ENCODE data around the gene DENND1A.
A peak's percentile ranks its signal among the peaks of the same experiment; 100 is the strongest.
"Not testable (repeated sequence)": the region's sequence is repeated elsewhere in the genome, so short reads cannot be mapped to it uniquely, and the experiment has no call there.

The DENND1A gene

DNA sequence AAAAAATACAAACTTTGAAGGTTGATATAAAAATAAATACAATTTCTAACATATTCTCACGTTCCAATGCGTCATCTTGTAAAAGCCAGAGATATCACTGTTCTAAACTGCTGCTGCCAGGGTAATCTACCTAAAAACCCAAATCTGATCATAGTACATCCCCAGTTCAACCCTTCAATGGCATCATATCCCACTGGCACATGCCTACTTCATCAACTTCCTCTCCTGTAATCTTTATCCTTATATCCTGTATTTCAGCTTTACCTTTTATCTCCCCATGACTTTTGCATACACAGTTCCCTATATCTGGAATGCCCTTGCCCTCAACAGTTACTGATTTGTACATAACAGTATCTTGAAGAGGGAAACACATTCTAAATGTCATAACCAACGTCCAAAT lies 7.5 kb downstream of the DENND1A start:
- Histone ChIP-seq H3K4me3 (ENCODE audit: low read length) (no peak overlapping the region), H3K36me3 (ENCODE audit: insufficient read depth, low read length) (no peaks in the 10 kb centered on the region), H3K9me3 (ENCODE audit: insufficient read depth, low read depth, low read length) (peaks cover 5% of the 10 kb centered on the region; the same call in 1 of the 2 replicates), H3K27ac (ENCODE audit: low read depth, low read length) (no peak overlapping the region), H3K9ac (ENCODE audit: low read depth, low read length) (no peak overlapping the region), H3K27me3 (ENCODE audit: insufficient read depth, low read length) (no peaks in the 10 kb centered on the region), H3K4me1 (ENCODE audit: insufficient read depth, low read length) (peaks cover 24% of the 10 kb centered on the region)
- WGBS: 96% methylated on average over 2 of the region's 3 CpGs

GRCh38 chr9:123914517-123915196 lies 15.3 kb downstream of the DENND1A start:
- no peak overlapping the region for H3K9ac ChIP-seq (ENCODE audit: low read depth, low read length)
- H3K27ac ChIP-seq (ENCODE audit: low read depth, low read length): no peak overlapping the region
- no peaks in the 10 kb centered on the region for H3K27me3 ChIP-seq (ENCODE audit: insufficient read depth, low read length)
- no peaks in the 10 kb centered on the region for H3K36me3 ChIP-seq (ENCODE audit: insufficient read depth, low read length)
- WGBS: 97% methylated on average over 3 of the region's 3 CpGs
- H3K9me3 ChIP-seq (ENCODE audit: insufficient read depth, low read depth, low read length): no peaks in the 10 kb centered on the region
- H3K4me3 ChIP-seq (ENCODE audit: low read length): no peak overlapping the region
- H3K4me1 ChIP-seq (ENCODE audit: insufficient read depth, low read length): peaks cover 16% of the 10 kb centered on the region

- Histone ChIP-seq H3K4me3 (ENCODE audit: low read length) (no peak overlapping the region), H3K9ac (ENCODE audit: low read depth, low read length) (no peak overlapping the region), H3K4me1 (ENCODE audit: insufficient read depth, low read length) (peaks cover 16% of the 10 kb centered on the region), H3K27ac (ENCODE audit: low read depth, low read length) (no peak overlapping the region), H3K9me3 (ENCODE audit: insufficient read depth, low read depth, low read length) (no peaks in the 10 kb centered on the region), H3K36me3 (ENCODE audit: insufficient read depth, low read length) (no peaks in the 10 kb centered on the region), H3K27me3 (ENCODE audit: insufficient read depth, low read length) (no peaks in the 10 kb centered on the region)
- WGBS: 83% methylated on average over 6 of the region's 6 CpGs
These were observed 17.6 kb downstream of the DENND1A start for GRCh38 chr9:123912167-123912897.

GRCh38 chr9:123911024-123911423 lies 18.9 kb downstream of the DENND1A start:
- Histone ChIP-seq H3K4me1 (ENCODE audit: insufficient read depth, low read length) (peaks cover 16% of the 10 kb centered on the region), H3K27ac (ENCODE audit: low read depth, low read length) (no peak overlapping the region), H3K9me3 (ENCODE audit: insufficient read depth, low read depth, low read length) (no peaks in the 10 kb centered on the region), H3K9ac (ENCODE audit: low read depth, low read length) (no peak overlapping the region), H3K36me3 (ENCODE audit: insufficient read depth, low read length) (no peaks in the 10 kb centered on the region), H3K4me3 (ENCODE audit: low read length) (no peak overlapping the region), H3K27me3 (ENCODE audit: insufficient read depth, low read length) (no peaks in the 10 kb centered on the region)
- 94% methylated on average over 1 of the region's 1 CpG for WGBS

DNA sequence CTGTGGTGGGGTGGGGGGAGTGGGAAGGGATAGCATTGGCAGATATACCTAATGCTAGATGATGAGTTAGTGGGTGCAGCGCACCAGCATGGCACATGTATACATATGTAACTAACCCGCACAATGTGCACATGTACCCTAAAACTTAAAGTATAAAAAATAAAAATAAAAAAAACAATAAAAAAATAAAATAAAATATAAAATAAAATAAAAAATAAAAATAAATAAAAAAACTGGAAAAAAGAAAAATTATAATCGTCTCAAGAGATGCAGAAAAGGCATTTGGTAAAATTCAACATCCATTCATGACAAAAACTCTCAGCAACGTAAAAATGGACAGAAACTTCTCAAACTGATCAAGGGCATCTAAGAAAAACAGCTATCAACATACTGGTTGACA lies 20.7 kb downstream of the DENND1A start:
- not testable (repeated sequence) for H3K9me3 ChIP-seq (ENCODE audit: insufficient read depth, low read depth, low read length); H3K9ac ChIP-seq (ENCODE audit: low read depth, low read length); H3K27me3 ChIP-seq (ENCODE audit: insufficient read depth, low read length); H3K4me3 ChIP-seq (ENCODE audit: low read length); H3K27ac ChIP-seq (ENCODE audit: low read depth, low read length); H3K36me3 ChIP-seq (ENCODE audit: insufficient read depth, low read length)
- H3K4me1 ChIP-seq (ENCODE audit: insufficient read depth, low read length): peaks cover 16% of the 10 kb centered on the region
- WGBS: 90% methylated on average over 2 of the region's 4 CpGs

- H3K9ac ChIP-seq (ENCODE audit: low read depth, low read length); H3K27me3 ChIP-seq (ENCODE audit: insufficient read depth, low read length); H3K27ac ChIP-seq (ENCODE audit: low read depth, low read length); H3K4me1 ChIP-seq (ENCODE audit: insufficient read depth, low read length); H3K36me3 ChIP-seq (ENCODE audit: insufficient read depth, low read length); H3K4me3 ChIP-seq (ENCODE audit: low read length); H3K9me3 ChIP-seq (ENCODE audit: insufficient read depth, low read depth, low read length): not testable (repeated sequence)
- 73% methylated on average over 16 of the region's 18 CpGs for WGBS
These were observed 26.4 kb downstream of the DENND1A start for GRCh38 chr9:123903550-123903949.

- Histone ChIP-seq H3K9ac (ENCODE audit: low read depth, low read length) (no peak overlapping the region), H3K27ac (ENCODE audit: low read depth, low read length) (peak overlapping the region; percentile 68; the same call in 1 of the 2 replicates), H3K27me3 (ENCODE audit: insufficient read depth, low read length) (no peaks in the 10 kb centered on the region), H3K4me1 (ENCODE audit: insufficient read depth, low read length) (peaks cover 36% of the 10 kb centered on the region), H3K4me3 (ENCODE audit: low read length) (no peak overlapping the region), H3K9me3 (ENCODE audit: insufficient read depth, low read depth, low read length) (no peaks in the 10 kb centered on the region), H3K36me3 (ENCODE audit: insufficient read depth, low read length) (no peaks in the 10 kb centered on the region)
These were observed 35.1 kb downstream of the DENND1A start for GRCh38 chr9:123894822-123895221.

- WGBS: 35% methylated on average over 3 of the region's 4 CpGs
- H3K4me3 ChIP-seq (ENCODE audit: low read length): peak overlapping the region; percentile 20; the same call in 1 of the 2 replicates
- peak overlapping the region; percentile 36; the same call in 1 of the 2 replicates for H3K9ac ChIP-seq (ENCODE audit: low read depth, low read length)
- H3K27me3 ChIP-seq (ENCODE audit: insufficient read depth, low read length): no peaks in the 10 kb centered on the region
- peak overlapping the region; percentile 68 for H3K27ac ChIP-seq (ENCODE audit: low read depth, low read length)
- H3K4me1 ChIP-seq (ENCODE audit: insufficient read depth, low read length): peaks cover 36% of the 10 kb centered on the region
- no peaks in the 10 kb centered on the region for H3K36me3 ChIP-seq (ENCODE audit: insufficient read depth, low read length)
- no peaks in the 10 kb centered on the region for H3K9me3 ChIP-seq (ENCODE audit: insufficient read depth, low read depth, low read length)
These were observed 36.0 kb downstream of the DENND1A start for GRCh38 chr9:123893831-123894460.

GRCh38 chr9:123893115-123893514 lies 36.8 kb downstream of the DENND1A start:
- WGBS: 32% methylated on average over 3 of the region's 3 CpGs

GRCh38 chr9:123887837-123888236 lies 42.1 kb downstream of the DENND1A start:
- no peak overlapping the region for H3K27ac ChIP-seq (ENCODE audit: low read depth, low read length)
- H3K36me3 ChIP-seq (ENCODE audit: insufficient read depth, low read length): no peaks in the 10 kb centered on the region
- no peak overlapping the region for H3K9ac ChIP-seq (ENCODE audit: low read depth, low read length)
- H3K4me3 ChIP-seq (ENCODE audit: low read length): no peak overlapping the region
- no peaks in the 10 kb centered on the region for H3K27me3 ChIP-seq (ENCODE audit: insufficient read depth, low read length)
- 92% methylated on average over 1 of the region's 1 CpG for WGBS
- peaks cover 6% of the 10 kb centered on the region; the same call in 1 of the 2 replicates for H3K9me3 ChIP-seq (ENCODE audit: insufficient read depth, low read depth, low read length)
- peaks cover 22% of the 10 kb centered on the region for H3K4me1 ChIP-seq (ENCODE audit: insufficient read depth, low read length)

More at GRCh38 chr9:123893115-123893514, 36.8 kb downstream of the DENND1A start:
- Histone ChIP-seq H3K27me3 (ENCODE audit: insufficient read depth, low read length) (no peaks in the 10 kb centered on the region), H3K9me3 (ENCODE audit: insufficient read depth, low read depth, low read length) (peaks cover under 1% of the 10 kb centered on the region; the same call in 1 of the 2 replicates), H3K4me3 (ENCODE audit: low read length) (peak overlapping the region; percentile 14), H3K36me3 (ENCODE audit: insufficient read depth, low read length) (no peaks in the 10 kb centered on the region), H3K27ac (ENCODE audit: low read depth, low read length) (peak overlapping the region; percentile 68), H3K4me1 (ENCODE audit: insufficient read depth, low read length) (peaks cover 36% of the 10 kb centered on the region), H3K9ac (ENCODE audit: low read depth, low read length) (no peak overlapping the region)

DNA sequence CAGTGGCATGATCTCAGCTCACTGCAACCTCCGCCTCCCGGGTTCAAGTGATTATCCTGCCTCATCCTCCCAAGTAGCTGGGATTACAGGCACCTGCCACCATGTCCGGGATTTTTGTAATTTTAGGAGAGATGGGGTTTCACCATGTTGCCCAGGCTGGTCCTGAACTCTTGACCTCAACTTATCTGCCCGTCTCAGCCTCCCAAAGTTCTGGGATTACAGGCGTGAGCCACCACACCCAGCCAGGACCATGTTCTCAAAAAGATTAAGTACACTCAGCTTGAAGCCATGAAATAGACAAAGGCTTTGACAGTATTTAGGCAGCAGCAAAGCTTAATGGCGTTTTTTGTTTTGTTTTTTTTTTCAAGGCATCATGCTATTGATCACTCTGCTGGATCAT lies 44.1 kb downstream of the DENND1A start:
- not testable (repeated sequence) for H3K9me3 ChIP-seq (ENCODE audit: insufficient read depth, low read depth, low read length); H3K27ac ChIP-seq (ENCODE audit: low read depth, low read length); H3K27me3 ChIP-seq (ENCODE audit: insufficient read depth, low read length); H3K4me1 ChIP-seq (ENCODE audit: insufficient read depth, low read length); H3K36me3 ChIP-seq (ENCODE audit: insufficient read depth, low read length); H3K4me3 ChIP-seq (ENCODE audit: low read length); H3K9ac ChIP-seq (ENCODE audit: low read depth, low read length)
- 95% methylated on average over 6 of the region's 6 CpGs for WGBS
